Measurements from ENCODE around the gene GET4. TPM values are rescaled to one million over a fixed set of nuclear protein-coding genes. Genes with fewer than 3 reads are reported as not detected.

Gene GET4
- total and polyA plus RNA-seq, 4 donors, result 19.5 to 34.7 (median 27.3) TPM

GRCh38 chr7:875476-876076 is 778 bp upstream of the GET4 start:
- TF ChIP-seq FOXA1 (IDR thresholded peaks at IDR 0.05) (no peak), RAD21 (IDR thresholded peaks at IDR 0.05) (no peak), JUND (IDR thresholded peaks at IDR 0.05) (no peak), EGR1 (IDR thresholded peaks at IDR 0.05; ENCODE audit: low read depth in 2 of 2) (no peak), NR2F2 (IDR thresholded peaks at IDR 0.05) (no peak), YY1 (IDR thresholded peaks at IDR 0.05) (no peak), MAX (IDR thresholded peaks at IDR 0.05) (no peak), FOXA2 (IDR thresholded peaks at IDR 0.05) (no peak), HNF4A (conservative IDR thresholded peaks at IDR 0.05) (no peak), ATF3 (IDR thresholded peaks at IDR 0.05) (no peak), GABPA (IDR thresholded peaks at IDR 0.05 in 1 of 2, conservative IDR thresholded peaks at IDR 0.05 in 1 of 2) (no peak), ZBTB33 (IDR thresholded peaks at IDR 0.05) (no peak), HNF4G (IDR thresholded peaks at IDR 0.05) (no peak), REST (IDR thresholded peaks at IDR 0.05) (no peak), SP1 (IDR thresholded peaks at IDR 0.05) (no peak), RXRA (IDR thresholded peaks at IDR 0.05) (no peak), CTCF (IDR thresholded peaks at IDR 0.05; ENCODE audit: low read depth, low read length, missing input control) (no peak), TAF1 (conservative IDR thresholded peaks at IDR 0.05) (no peak)
- Histone ChIP-seq H3K27ac (ENCODE audit: low read depth in 1 of 2, low read length in 2 of 2) (peak overlapping the region; percentile 71 to 82), H3K27me3 (ENCODE audit: control insufficient read depth in 4 of 4, insufficient read depth in 4 of 4, low read length in 3 of 4) (no peaks in the 10 kb centered on the region), H3K36me3 (ENCODE audit: control insufficient read depth in 4 of 4, insufficient read depth in 3 of 4, low read depth in 1 of 4, low read length in 3 of 4) (peaks cover 0 to 12% (median under 1%) of the 10 kb centered on the region in 4 donors), H3K4me3 (ENCODE audit: low read depth in 1 of 3, low read length in 3 of 3) (peak overlapping the region in 1 of 3 donors; percentile 26), H3K9me3 (ENCODE audit: control insufficient read depth in 4 of 4, low read length in 3 of 4) (no peaks in the 10 kb centered on the region), H3K4me1 (ENCODE audit: control insufficient read depth in 4 of 4, insufficient read depth in 4 of 4, low read length in 3 of 4) (peaks cover 9 to 39% (median 25%) of the 10 kb centered on the region in 4 donors), H3K9ac (ENCODE audit: low read depth in 1 of 2, low read length in 2 of 2) (peak overlapping the region in 1 of 2 donors; percentile 27)
- no peak for DNase-seq (ENCODE audit: low spot score)
- 80% methylated on average over 27 of the region's 27 CpGs for WGBS
